ENCODE results near the gene SIRT3.

GRCh38 chr11:221539-221938, 14.6 kb downstream of the SIRT3 start:
- TF ChIP-seq CTCF (conservative IDR thresholded peaks at IDR 0.05 in 1 of 2, IDR thresholded peaks at IDR 0.05 in 1 of 2; ENCODE audit: low read depth in 1 of 2, low read length in 2 of 2) (no peak), EZH2 (IDR thresholded peaks at IDR 0.05; ENCODE audit: low read length, missing control alignments) (no peak)
